K562 (cell line): ENCODE measurements around the gene NFILZ. TPM values are rescaled to one million over a fixed set of nuclear protein-coding genes. Genes with fewer than 3 reads are reported as not detected.

Experiments
- ATAC-seq: fragments of 200-7000 bp; cut with Tn5 transposase; 3 replicates; pipeline ENCODE4 v1.9.1; 2020; ENCODE audit warnings: moderate library complexity
- BruUV-seq: library from RNA; stranded (reverse); fragments of 400-500 nt; replicated peaks from 2 replicates; lab custom pipeline; 2021; lab: Mats Ljungman, UMichigan
- CTCF ChIA-PET: fragments of 300-600 bp; formaldehyde crosslinking; extraction: SDS; loops from one replicate; lab custom pipeline; 2021; ENCODE audit warnings: low intra/inter-chr PET ratio; lab: Yijun Ruan, JAX
- POLR2A ChIA-PET: fragments of 300-600, 350-650 bp; sonication (Branson Sonifier 250); formaldehyde crosslinking; extraction: SDS; loops from one replicate; lab custom pipeline; 2021; ENCODE audit warnings: antibody characterized with exemption, inconsistent platforms; lab: Yijun Ruan, JAX
- DNase-seq, 4 experiments: peaks; one replicate each; pipeline versions ENCODE4 v3.0.0 to v3.0.0-alpha.2; 2011 to 2018; ENCODE audit warnings: low spot score in 3 of 4, mixed read lengths in 3 of 4; ENCODE audit errors: extremely low read depth in 1 of 4
- FAIRE-seq: peaks from 2 replicates; lab custom pipeline; 2011; peaks lifted over from hg19 to GRCh38; lab: Jason Lieb, UNC
- H2AFZ ChIP-seq: 2 replicates; pipeline ENCODE4 v1.6.0; 2011; ENCODE audit warnings: low read depth, low read length, control low read depth, inconsistent platforms
- H3K27ac ChIP-seq: fragments of 200-600 bp; 3 replicates; pipeline ENCODE4 v1.8.0; 2011; ENCODE audit warnings: low read depth, mild to moderate bottlenecking, control low read depth, inconsistent platforms, low read length, moderate library complexity, mixed read lengths; ENCODE audit errors: extremely low read depth
- H3K27me3 ChIP-seq, 2 experiments: fragments of 300-600 bp in 1 of 2; 2 replicates in 1 of 2; 3 replicates in 1 of 2; pipeline versions ENCODE4 v1.6.0 to v1.8.0; 2011; ENCODE audit warnings: inconsistent platforms in 2 of 2, low read length in 2 of 2, mild to moderate bottlenecking in 1 of 2, mixed read lengths in 1 of 2, moderate library complexity in 1 of 2; ENCODE audit not compliant: control insufficient read depth in 2 of 2, insufficient read depth in 2 of 2
- H3K36me3 ChIP-seq: fragments of 300-600 bp; 3 replicates; pipeline ENCODE4 v1.8.0; 2011; ENCODE audit warnings: mild to moderate bottlenecking, low read length, inconsistent platforms; ENCODE audit not compliant: control insufficient read depth, insufficient read depth
- H3K4me1 ChIP-seq, 2 experiments: fragments of 200-600 bp in 1 of 2; replicated peaks in 1 of 2; 2 replicates in 1 of 2; 3 replicates in 1 of 2; pipeline versions ENCODE4 v1.5.1 to v1.8.0; 2011; ENCODE audit warnings: inconsistent platforms in 2 of 2, low read length in 2 of 2, mild to moderate bottlenecking in 1 of 2, mixed read lengths in 1 of 2, moderate library complexity in 1 of 2; ENCODE audit not compliant: control insufficient read depth in 2 of 2, insufficient read depth in 2 of 2
- H3K4me2 ChIP-seq: 2 replicates; pipeline ENCODE4 v1.6.1; 2011; ENCODE audit warnings: low read length, control low read depth, inconsistent platforms, mixed read lengths; ENCODE audit not compliant: insufficient read depth
- H3K4me3 ChIP-seq: fragments of 200-600 bp; sonication (generic), shearing (Covaris generic); 2 replicates; pipeline ENCODE4 v1.5.1; 2016; ENCODE audit warnings: control low read depth, inconsistent platforms
- H3K79me2 ChIP-seq: fragments of 200-600 bp; 3 replicates; pipeline ENCODE4 v1.8.0; 2011; ENCODE audit warnings: low read length, inconsistent platforms; ENCODE audit not compliant: control insufficient read depth, insufficient read depth
- H3K9ac ChIP-seq, 2 experiments: 2 replicates each; pipeline versions ENCODE4 v1.6.0 to v1.6.1; 2011; ENCODE audit warnings: low read depth in 2 of 2, low read length in 2 of 2, control low read depth in 1 of 2, inconsistent platforms in 1 of 2, mild to moderate bottlenecking in 1 of 2, mixed read lengths in 1 of 2; ENCODE audit not compliant: insufficient read depth in 1 of 2
- H3K9me1 ChIP-seq: one replicate; pipeline ENCODE4 v1.6.0; 2011; ENCODE audit warnings: inconsistent platforms, mild to moderate bottlenecking, low read length, moderate library complexity; ENCODE audit not compliant: control insufficient read depth, insufficient read depth
- H3K9me3 ChIP-seq: replicated peaks from 2 replicates; pipeline ENCODE4 v1.5.1; 2011; ENCODE audit warnings: low read depth, low read length, inconsistent platforms; ENCODE audit not compliant: control insufficient read depth, insufficient read depth
- H4K20me1 ChIP-seq: replicated peaks from 2 replicates; pipeline ENCODE4 v1.6.1; 2011; ENCODE audit warnings: low read length, inconsistent platforms, mixed read lengths; ENCODE audit not compliant: control insufficient read depth, insufficient read depth
- HDAC6 ChIP-seq: IDR thresholded peaks from 2 replicates; pipeline ENCODE4 v1.6.1; 2012; ENCODE audit warnings: low read depth, mild to moderate bottlenecking, control low read depth, inconsistent platforms, low read length, moderate library complexity
- HES1 ChIP-seq: fragments of 450-650 bp; IDR thresholded peaks from 2 replicates; pipeline ENCODE4 v1.6.1; 2016; ENCODE audit warnings: low read depth, mild to moderate bottlenecking, moderate library complexity
- HNRNPL ChIP-seq: fragments of 200-400 bp; formaldehyde crosslinking; IDR thresholded peaks from 2 replicates; pipeline ENCODE4 v1.6.1; 2017; ENCODE audit warnings: low read depth, mild to moderate bottlenecking, low read length
- IFI16 ChIP-seq: fragments of 250-450 bp; sonication (Bioruptor Pico); IDR thresholded peaks from 2 replicates; pipeline ENCODE4 v2.1.2; 2022; ENCODE audit warnings: mild to moderate bottlenecking, inconsistent platforms
- KDM1A ChIP-seq, 2 experiments: fragments of 450-650 bp; IDR thresholded peaks; 2 replicates each; pipeline ENCODE4 v1.6.1; 2016; ENCODE audit warnings: mild to moderate bottlenecking in 2 of 2
- PCBP1 ChIP-seq: fragments of 200-400 bp; formaldehyde crosslinking; IDR thresholded peaks from 2 replicates; pipeline ENCODE4 v1.6.1; 2018; ENCODE audit warnings: mild to moderate bottlenecking, low read depth, low read length; ENCODE audit not compliant: poor library complexity, severe bottlenecking
- SREBF1 ChIP-seq: fragments of 150-350 bp; IDR thresholded peaks from 2 replicates; pipeline ENCODE4 v1.6.1; 2014; ENCODE audit warnings: antibody characterized with exemption, low read depth, low read length, borderline replicate concordance
- ZNF41 ChIP-seq: fragments of 250-450 bp; sonication (Bioruptor Pico); conservative IDR thresholded peaks from 2 replicates; pipeline ENCODE4 v1.4.0; 2020; ENCODE audit warnings: mild to moderate bottlenecking
- ZNF431 ChIP-seq: sonication (generic); formaldehyde crosslinking; IDR thresholded peaks from 2 replicates; pipeline ENCODE4 v1.8.0; 2022; ENCODE audit warnings: mild to moderate bottlenecking, missing genetic modification reagents
- ZNF740 ChIP-seq, 3 experiments: fragments of 200-800 bp in 1 of 3; sonication (Bioruptor generic) in 1 of 3; sonication (generic) in 1 of 3; formaldehyde crosslinking in 1 of 3; IDR thresholded peaks; 2 replicates each; pipeline versions ENCODE4 v1.6.1 to v1.8.0; 2016 to 2022; ENCODE audit warnings: mild to moderate bottlenecking in 2 of 3, missing compliant biosample characterization in 2 of 3, missing genetic modification characterization in 2 of 3, missing genetic modification reagents in 1 of 3
- ZNF830 ChIP-seq: fragments of 250-450 bp; sonication (Bioruptor Pico); IDR thresholded peaks from 2 replicates; pipeline ENCODE4 v1.5.0; 2021; ENCODE audit warnings: mild to moderate bottlenecking
- WGBS: fragments of 100-300 bp; shearing (Covaris generic); methylation state at CpG from one replicate; pipeline ENCODE4 v1.1.6; 2016; ENCODE audit warnings: low coverage, mixed read lengths; ENCODE audit not compliant: insufficient coverage; ENCODE audit errors: missing lambda C conversion rate; 5-methylcytosine and 5-hydroxymethylcytosine counted together
- in situ Hi-C: fragments of 300-500 bp; cut with MboI; formaldehyde crosslinking; loops from 4 replicates; pipeline ENCODE4 v1.15.0; 2018; ENCODE audit warnings: inconsistent platforms, mixed read lengths
- intact Hi-C: fragments of 100-400 bp; cut with micrococcal nuclease; formaldehyde crosslinking; loops from 2 replicates; pipeline ENCODE4 v1.14.2; 2022
- polyA plus RNA-seq, 8 experiments: library from polyadenylated mRNA; depleted of rRNA in 4 of 8; stranded (reverse) in 5 of 8; unstranded in 3 of 8; fragments of >200 nt; fragmentation: Nextera tagmentation in 2 of 8; fragmentation: Illumina TruSeq in 1 of 8; extraction: Ambion mirVana in 2 of 8; extraction: Trizol in 1 of 8; gene quantifications; 2 replicates each; pipeline versions ENCODE4 v1.2.1 to v1.2.3, GENCODE V29; 2011 to 2014; ENCODE audit warnings: inconsistent platforms in 1 of 8, missing spikeins in 1 of 8
- total RNA-seq, 7 experiments: library from RNA; depleted of rRNA in 6 of 7; stranded (reverse); fragments of >200 nt in 6 of 7; fragmentation: Illumina TruSeq in 2 of 7; extraction: Trizol in 2 of 7; gene quantifications; 2 replicates each; pipeline versions ENCODE4 v1.2.1 to v1.2.3, GENCODE V29; 2011 to 2021; ENCODE audit warnings: low replicate concordance in 1 of 7
- TF ChIP-seq, protein P1 (sequence below): fragments of 250-450 bp; sonication (Bioruptor Pico); IDR thresholded peaks from 2 replicates; pipeline ENCODE4 v1.5.0; 2020; ENCODE audit warnings: mild to moderate bottlenecking
- TF ChIP-seq, protein P2 (sequence below): fragments of 250-450 bp; sonication (Bioruptor Pico); IDR thresholded peaks from 2 replicates; pipeline ENCODE4 v1.4.0; 2020; ENCODE audit warnings: mild to moderate bottlenecking, moderate library complexity
- TF ChIP-seq, protein P3 (sequence below): sonication (generic); formaldehyde crosslinking; IDR thresholded peaks from 2 replicates; pipeline ENCODE4 v1.4.0; 2020; ENCODE audit warnings: mild to moderate bottlenecking, missing genetic modification reagents

The NFILZ gene
- total and polyA plus RNA-seq, 9 of the 15 experiments (the other 6 are each of a cell fraction or from before 2014, with no cell fraction given), result not detected

GRCh38 chr19:8662263-8662662, 31.8 kb downstream of the NFILZ start:
- H3K27me3 ChIP-seq, result peaks cover 0 to 19% of the 10 kb centered on the region in 2 experiments; a peak in 3 of 5 replicates
- no peak for ATAC-seq
- H3K4me1 ChIP-seq, result peaks cover 0 to 2% of the 10 kb centered on the region in 2 experiments; a peak in 2 of 5 replicates
- H3K4me2 ChIP-seq, result no peak overlapping the region
- 6% methylated on average over 4 of the region's 4 CpGs for WGBS
- CTCF ChIA-PET, result no interaction called here
- no peak overlapping the region for H3K9ac ChIP-seq
- in situ Hi-C loops, result no loop called here
- H3K79me2 ChIP-seq, result no peaks in the 10 kb centered on the region
- H3K9me1 ChIP-seq, result no peaks in the 10 kb centered on the region
- H3K36me3 ChIP-seq, result no peaks in the 10 kb centered on the region
- no peaks in the 10 kb centered on the region for H3K9me3 ChIP-seq
- no peak for FAIRE-seq
- no peaks in the 10 kb centered on the region for H4K20me1 ChIP-seq
- POLR2A ChIA-PET, result no interaction called here
- H2AFZ ChIP-seq, result no peak overlapping the region
- intact Hi-C loops, result no loop called here
- no peak for DNase-seq
- H3K4me3 ChIP-seq, result no peak overlapping the region
- H3K27ac ChIP-seq, result no peak overlapping the region
- no TSS peak for BruUV-seq
- TF ChIP-seq, protein P1, sequence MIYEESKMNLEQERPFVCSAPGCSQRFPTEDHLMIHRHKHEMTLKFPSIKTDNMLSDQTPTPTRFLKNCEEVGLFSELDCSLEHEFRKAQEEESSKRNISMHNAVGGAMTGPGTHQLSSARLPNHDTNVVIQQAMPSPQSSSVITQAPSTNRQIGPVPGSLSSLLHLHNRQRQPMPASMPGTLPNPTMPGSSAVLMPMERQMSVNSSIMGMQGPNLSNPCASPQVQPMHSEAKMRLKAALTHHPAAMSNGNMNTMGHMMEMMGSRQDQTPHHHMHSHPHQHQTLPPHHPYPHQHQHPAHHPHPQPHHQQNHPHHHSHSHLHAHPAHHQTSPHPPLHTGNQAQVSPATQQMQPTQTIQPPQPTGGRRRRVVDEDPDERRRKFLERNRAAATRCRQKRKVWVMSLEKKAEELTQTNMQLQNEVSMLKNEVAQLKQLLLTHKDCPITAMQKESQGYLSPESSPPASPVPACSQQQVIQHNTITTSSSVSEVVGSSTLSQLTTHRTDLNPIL (CRISPR knock-in tag), result no peak
- TF ChIP-seq, protein P2, sequence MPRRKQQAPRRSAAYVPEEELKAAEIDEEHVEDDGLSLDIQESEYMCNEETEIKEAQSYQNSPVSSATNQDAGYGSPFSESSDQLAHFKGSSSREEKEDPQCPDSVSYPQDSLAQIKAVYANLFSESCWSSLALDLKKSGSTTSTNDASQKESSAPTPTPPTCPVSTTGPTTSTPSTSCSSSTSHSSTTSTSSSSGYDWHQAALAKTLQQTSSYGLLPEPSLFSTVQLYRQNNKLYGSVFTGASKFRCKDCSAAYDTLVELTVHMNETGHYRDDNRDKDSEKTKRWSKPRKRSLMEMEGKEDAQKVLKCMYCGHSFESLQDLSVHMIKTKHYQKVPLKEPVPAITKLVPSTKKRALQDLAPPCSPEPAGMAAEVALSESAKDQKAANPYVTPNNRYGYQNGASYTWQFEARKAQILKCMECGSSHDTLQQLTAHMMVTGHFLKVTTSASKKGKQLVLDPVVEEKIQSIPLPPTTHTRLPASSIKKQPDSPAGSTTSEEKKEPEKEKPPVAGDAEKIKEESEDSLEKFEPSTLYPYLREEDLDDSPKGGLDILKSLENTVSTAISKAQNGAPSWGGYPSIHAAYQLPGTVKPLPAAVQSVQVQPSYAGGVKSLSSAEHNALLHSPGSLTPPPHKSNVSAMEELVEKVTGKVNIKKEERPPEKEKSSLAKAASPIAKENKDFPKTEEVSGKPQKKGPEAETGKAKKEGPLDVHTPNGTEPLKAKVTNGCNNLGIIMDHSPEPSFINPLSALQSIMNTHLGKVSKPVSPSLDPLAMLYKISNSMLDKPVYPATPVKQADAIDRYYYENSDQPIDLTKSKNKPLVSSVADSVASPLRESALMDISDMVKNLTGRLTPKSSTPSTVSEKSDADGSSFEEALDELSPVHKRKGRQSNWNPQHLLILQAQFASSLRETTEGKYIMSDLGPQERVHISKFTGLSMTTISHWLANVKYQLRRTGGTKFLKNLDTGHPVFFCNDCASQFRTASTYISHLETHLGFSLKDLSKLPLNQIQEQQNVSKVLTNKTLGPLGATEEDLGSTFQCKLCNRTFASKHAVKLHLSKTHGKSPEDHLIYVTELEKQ, result no peak
- no peak for TF ChIP-seq HDAC6
- TF ChIP-seq, protein P3, sequence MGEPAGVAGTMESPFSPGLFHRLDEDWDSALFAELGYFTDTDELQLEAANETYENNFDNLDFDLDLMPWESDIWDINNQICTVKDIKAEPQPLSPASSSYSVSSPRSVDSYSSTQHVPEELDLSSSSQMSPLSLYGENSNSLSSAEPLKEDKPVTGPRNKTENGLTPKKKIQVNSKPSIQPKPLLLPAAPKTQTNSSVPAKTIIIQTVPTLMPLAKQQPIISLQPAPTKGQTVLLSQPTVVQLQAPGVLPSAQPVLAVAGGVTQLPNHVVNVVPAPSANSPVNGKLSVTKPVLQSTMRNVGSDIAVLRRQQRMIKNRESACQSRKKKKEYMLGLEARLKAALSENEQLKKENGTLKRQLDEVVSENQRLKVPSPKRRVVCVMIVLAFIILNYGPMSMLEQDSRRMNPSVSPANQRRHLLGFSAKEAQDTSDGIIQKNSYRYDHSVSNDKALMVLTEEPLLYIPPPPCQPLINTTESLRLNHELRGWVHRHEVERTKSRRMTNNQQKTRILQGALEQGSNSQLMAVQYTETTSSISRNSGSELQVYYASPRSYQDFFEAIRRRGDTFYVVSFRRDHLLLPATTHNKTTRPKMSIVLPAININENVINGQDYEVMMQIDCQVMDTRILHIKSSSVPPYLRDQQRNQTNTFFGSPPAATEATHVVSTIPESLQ (CRISPR knock-in tag), result no peak
- TF ChIP-seq SREBF1, result no peak
- no peak for TF ChIP-seq ZNF830 (CRISPR knock-in tag)
- TF ChIP-seq ZNF740 (CRISPR knock-in tag; IDR thresholded peaks at IDR 0.05), result no peak
- no peak for TF ChIP-seq ZNF740 (tag; IDR thresholded peaks at IDR 0.05)
- no peak for TF ChIP-seq PCBP1
- TF ChIP-seq ZNF431, result no peak
- TF ChIP-seq HES1, result no peak
- TF ChIP-seq KDM1A (IDR thresholded peaks at IDR 0.05), result peak in 1 of 2 experiments; percentile 36; a peak in 1 of 4 replicates
- TF ChIP-seq HNRNPL, result no peak
- no peak for TF ChIP-seq IFI16
- no peak for TF ChIP-seq ZNF41 (CRISPR knock-in tag)
